GM12878 (cell line): ENCODE measurements around the gene ENOX2. TPM values are rescaled to one million over a fixed set of nuclear protein-coding genes. Genes with fewer than 3 reads are reported as not detected.

ENCODE experiments used
- ATAC-seq: fragments of 200-7000 bp; cut with Tn5 transposase; 3 replicates; pipeline ENCODE4 v1.9.1; 2020; ENCODE audit warnings: mild to moderate bottlenecking, moderate library complexity
- BruUV-seq: library from RNA; stranded (reverse); fragments of 400-500 nt; replicated peaks from 2 replicates; lab custom pipeline; 2021; lab: Mats Ljungman, UMichigan
- CTCF ChIA-PET: fragments of 300-600 bp; sonication (Branson Sonifier 250); formaldehyde crosslinking; extraction: SDS; loops from one replicate; lab custom pipeline; 2021; ENCODE audit warnings: inconsistent platforms; lab: Yijun Ruan, JAX
- POLR2A ChIA-PET: fragments of 350-600 bp; formaldehyde crosslinking; extraction: SDS; loops from one replicate; lab custom pipeline; 2021; ENCODE audit warnings: inconsistent platforms; lab: Charles Lee
- RAD21 ChIA-PET: fragments of 300-600 bp; sonication (Branson Sonifier 250); formaldehyde crosslinking; loops from one replicate; lab custom pipeline; 2023; ENCODE audit warnings: antibody characterized with exemption; ENCODE audit not compliant: unreplicated experiment; lab: Charles Lee
- SMC1A ChIA-PET: fragments of 300-600 bp; sonication (Branson Sonifier 250); formaldehyde crosslinking; loops from one replicate; lab custom pipeline; 2023; ENCODE audit not compliant: unreplicated experiment, uncharacterized antibody; lab: Charles Lee
- DNase-seq: peaks from one replicate; pipeline ENCODE4 v3.0.0-alpha.2; 2011; ENCODE audit warnings: low read depth, low spot score
- FAIRE-seq: peaks from 3 replicates; lab custom pipeline; 2011; peaks lifted over from hg19 to GRCh38; lab: Jason Lieb, UNC
- H2AFZ ChIP-seq: 2 replicates; pipeline ENCODE4 v1.6.0; 2011; ENCODE audit warnings: low read depth, low read length, control low read depth; ENCODE audit not compliant: control insufficient read depth
- H3K27ac ChIP-seq: 2 replicates; pipeline ENCODE4 v1.5.1; 2011; ENCODE audit warnings: control low read depth; ENCODE audit not compliant: control insufficient read depth, insufficient read depth
- H3K27me3 ChIP-seq, 2 experiments: replicated peaks in 1 of 2; 2 replicates each; pipeline versions ENCODE4 v1.6.0 to v1.6.1; 2011; ENCODE audit warnings: low read length in 1 of 2; ENCODE audit not compliant: control insufficient read depth in 2 of 2, insufficient read depth in 2 of 2
- H3K36me3 ChIP-seq, 2 experiments: 2 replicates each; pipeline ENCODE4 v1.5.1; 2011; ENCODE audit warnings: low read length in 1 of 2; ENCODE audit not compliant: control insufficient read depth in 2 of 2, insufficient read depth in 2 of 2
- H3K4me1 ChIP-seq: 2 replicates; pipeline ENCODE4 v1.6.1; 2011; ENCODE audit warnings: mild to moderate bottlenecking, low read length, moderate library complexity, mixed read lengths; ENCODE audit not compliant: control insufficient read depth, insufficient read depth
- H3K4me2 ChIP-seq: 2 replicates; pipeline ENCODE4 v1.6.0; 2011; ENCODE audit warnings: control low read depth; ENCODE audit not compliant: control insufficient read depth, insufficient read depth
- H3K4me3 ChIP-seq: fragments of 200-600 bp; sonication (generic); 2 replicates; pipeline ENCODE4 v1.5.1; 2016
- H3K79me2 ChIP-seq: 2 replicates; pipeline ENCODE4 v1.6.0; 2011; ENCODE audit warnings: low read length; ENCODE audit not compliant: control insufficient read depth, insufficient read depth
- H3K9ac ChIP-seq: 2 replicates; pipeline ENCODE4 v1.8.0; 2011; ENCODE audit warnings: low read length, control low read depth, mixed read lengths; ENCODE audit not compliant: control insufficient read depth, insufficient read depth
- H3K9me3 ChIP-seq: replicated peaks from 3 replicates; pipeline ENCODE4 v1.5.1; 2011; ENCODE audit warnings: mild to moderate bottlenecking, low read length; ENCODE audit not compliant: control insufficient read depth, insufficient read depth
- H4K20me1 ChIP-seq: 2 replicates; pipeline ENCODE4 v1.6.0; 2011; ENCODE audit not compliant: control insufficient read depth, insufficient read depth
- ESRRA ChIP-seq: IDR thresholded peaks from 2 replicates; pipeline ENCODE4 v1.6.1; 2012; ENCODE audit warnings: mild to moderate bottlenecking, low read length, improper control_type of control experiment
- GATAD2B ChIP-seq: fragments of 450-650 bp; conservative IDR thresholded peaks from 2 replicates; pipeline ENCODE4 v1.6.1; 2017; ENCODE audit warnings: low read depth, mild to moderate bottlenecking, moderate library complexity
- NR2C2 ChIP-seq: IDR thresholded peaks from 2 replicates; pipeline ENCODE4 v1.6.1; 2011; ENCODE audit warnings: borderline replicate concordance, low read depth; ENCODE audit not compliant: control insufficient read depth, insufficient read length
- PAX5 ChIP-seq: IDR thresholded peaks from 2 replicates; pipeline ENCODE4 v1.6.1; 2011; ENCODE audit warnings: low read depth, low read length, borderline replicate concordance
- PML ChIP-seq: IDR thresholded peaks from 2 replicates; pipeline ENCODE4 v1.6.1; 2012; ENCODE audit warnings: low read length, inconsistent platforms
- SPI1 ChIP-seq: IDR thresholded peaks from 2 replicates; pipeline ENCODE4 v1.6.1; 2011; ENCODE audit warnings: low read depth, mild to moderate bottlenecking, low read length, moderate library complexity, borderline replicate concordance; ENCODE audit not compliant: insufficient read depth
- ZNF384 ChIP-seq: IDR thresholded peaks from 2 replicates; pipeline ENCODE4 v1.6.1; 2012; ENCODE audit warnings: low read depth, mild to moderate bottlenecking, low read length, improper control_type of control experiment, borderline replicate concordance
- ZNF622 ChIP-seq: fragments of 450-650 bp; IDR thresholded peaks from 2 replicates; pipeline ENCODE4 v1.6.1; 2017; ENCODE audit warnings: mild to moderate bottlenecking, inconsistent platforms
- WGBS: methylation state at CpG from one replicate; pipeline ENCODE4 v1.1.6; 2016; ENCODE audit warnings: low lambda C conversion rate; ENCODE audit not compliant: insufficient replicate concordance, insufficient coverage; ENCODE audit errors: missing lambda C conversion rate; 5-methylcytosine and 5-hydroxymethylcytosine counted together
- in situ Hi-C: fragments of 300-500 bp; cut with MboI; formaldehyde crosslinking; loops from 9 replicates; pipeline ENCODE4 v1.14.3; 2018; ENCODE audit warnings: mixed read lengths
- intact Hi-C: fragments of 100-400 bp; cut with micrococcal nuclease; formaldehyde crosslinking; loops from one replicate; pipeline ENCODE4 v1.14.2; 2022; ENCODE audit not compliant: unreplicated experiment
- polyA plus RNA-seq, 11 experiments: library from polyadenylated mRNA; depleted of rRNA in 4 of 11; unstranded in 6 of 11; stranded (reverse) in 5 of 11; fragments of >200 nt; fragmentation: Nextera tagmentation in 4 of 11; fragmentation: Illumina TruSeq in 1 of 11; extraction: Ambion mirVana in 4 of 11; extraction: Trizol in 1 of 11; gene quantifications; 1 replicate in 1 of 11; 2 replicates in 10 of 11; pipeline versions ENCODE4 v1.2.1 to v1.2.3, GENCODE V29; 2011 to 2016; ENCODE audit warnings: inconsistent platforms in 2 of 11, missing spikeins in 2 of 11, low read depth in 1 of 11
- total RNA-seq, 4 experiments: library from RNA; depleted of rRNA in 3 of 4; stranded (reverse); fragments of >200 nt in 3 of 4; fragmentation: Illumina TruSeq in 1 of 4; extraction: Trizol in 1 of 4; gene quantifications; 2 replicates each; pipeline versions ENCODE4 v1.2.1 to v1.2.3, GENCODE V29; 2013 to 2021
- TF ChIP-seq, protein P1 (sequence below): fragments of 450-650 bp; IDR thresholded peaks from 2 replicates; pipeline ENCODE4 v1.6.1; 2016; ENCODE audit warnings: mild to moderate bottlenecking
- TF ChIP-seq, protein P2 (sequence below): IDR thresholded peaks from 2 replicates; pipeline ENCODE4 v1.6.1; 2011; ENCODE audit warnings: borderline replicate concordance, low read depth, mild to moderate bottlenecking, moderate library complexity, low read length; ENCODE audit not compliant: insufficient read depth, poor library complexity, severe bottlenecking

Gene ENOX2
- total and polyA plus RNA-seq, 10 of the 15 experiments (the other 5 are each of a cell fraction or from before 2014, with no cell fraction given), result 3.2 to 13.0 (median 7.7) TPM

GRCh38 chrX:130695931-130696330, 207.1 kb downstream of the ENOX2 start:
- ChIA-PET RAD21 (no interaction called here), SMC1A (no interaction called here), CTCF (interaction anchor here (0.6 to 2.4 kb wide), 3 partner anchors 9 to 221 kb away, joined by 3 to 6 read pairs (median 4); no protein-coding TSS in a partner anchor), POLR2A (no interaction called here)
- H3K27me3 ChIP-seq, result no peaks in the 10 kb centered on the region; a peak in 1 of 4 replicates
- H3K36me3 ChIP-seq, result no peaks in the 10 kb centered on the region
- no peak overlapping the region for H3K27ac ChIP-seq
- H3K4me2 ChIP-seq, result no peak overlapping the region
- H3K9me3 ChIP-seq, result no peaks in the 10 kb centered on the region
- DNase-seq, result no peak
- no TSS peak for BruUV-seq
- H2AFZ ChIP-seq, result no peak overlapping the region
- TF ChIP-seq PAX5 (no peak), ZNF384 (no peak), ESRRA (no peak), GATAD2B (no peak), PML (no peak), ZNF622 (no peak), NR2C2 (no peak), SPI1 (no peak)
- TF ChIP-seq, protein P1, sequence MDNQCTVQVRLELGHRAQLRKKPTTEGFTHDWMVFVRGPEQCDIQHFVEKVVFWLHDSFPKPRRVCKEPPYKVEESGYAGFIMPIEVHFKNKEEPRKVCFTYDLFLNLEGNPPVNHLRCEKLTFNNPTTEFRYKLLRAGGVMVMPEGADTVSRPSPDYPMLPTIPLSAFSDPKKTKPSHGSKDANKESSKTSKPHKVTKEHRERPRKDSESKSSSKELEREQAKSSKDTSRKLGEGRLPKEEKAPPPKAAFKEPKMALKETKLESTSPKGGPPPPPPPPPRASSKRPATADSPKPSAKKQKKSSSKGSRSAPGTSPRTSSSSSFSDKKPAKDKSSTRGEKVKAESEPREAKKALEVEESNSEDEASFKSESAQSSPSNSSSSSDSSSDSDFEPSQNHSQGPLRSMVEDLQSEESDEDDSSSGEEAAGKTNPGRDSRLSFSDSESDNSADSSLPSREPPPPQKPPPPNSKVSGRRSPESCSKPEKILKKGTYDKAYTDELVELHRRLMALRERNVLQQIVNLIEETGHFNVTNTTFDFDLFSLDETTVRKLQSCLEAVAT, result no peak
- TF ChIP-seq, protein P2, sequence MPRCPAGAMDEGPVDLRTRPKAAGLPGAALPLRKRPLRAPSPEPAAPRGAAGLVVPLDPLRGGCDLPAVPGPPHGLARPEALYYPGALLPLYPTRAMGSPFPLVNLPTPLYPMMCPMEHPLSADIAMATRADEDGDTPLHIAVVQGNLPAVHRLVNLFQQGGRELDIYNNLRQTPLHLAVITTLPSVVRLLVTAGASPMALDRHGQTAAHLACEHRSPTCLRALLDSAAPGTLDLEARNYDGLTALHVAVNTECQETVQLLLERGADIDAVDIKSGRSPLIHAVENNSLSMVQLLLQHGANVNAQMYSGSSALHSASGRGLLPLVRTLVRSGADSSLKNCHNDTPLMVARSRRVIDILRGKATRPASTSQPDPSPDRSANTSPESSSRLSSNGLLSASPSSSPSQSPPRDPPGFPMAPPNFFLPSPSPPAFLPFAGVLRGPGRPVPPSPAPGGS, result no peak
- no peak for FAIRE-seq
- no peak for ATAC-seq
- H3K4me3 ChIP-seq, result no peak overlapping the region
- no peaks in the 10 kb centered on the region for H3K79me2 ChIP-seq
- H4K20me1 ChIP-seq, result no peaks in the 10 kb centered on the region
- 56% methylated on average over 1 of the region's 1 CpG for WGBS
- no peaks in the 10 kb centered on the region for H3K4me1 ChIP-seq
- intact Hi-C loops, result no loop called here
- in situ Hi-C loops, result no loop called here
- no peak overlapping the region for H3K9ac ChIP-seq
